ENCODE measurements around the gene STKLD1. TPM values are rescaled to one million over a fixed set of nuclear protein-coding genes. Genes with fewer than 3 reads are reported as not detected.

STKLD1 gene
- total RNA-seq, 4 donors from 2014 or later: 0.44 to 0.68 TPM; not detected in 2

DNA sequence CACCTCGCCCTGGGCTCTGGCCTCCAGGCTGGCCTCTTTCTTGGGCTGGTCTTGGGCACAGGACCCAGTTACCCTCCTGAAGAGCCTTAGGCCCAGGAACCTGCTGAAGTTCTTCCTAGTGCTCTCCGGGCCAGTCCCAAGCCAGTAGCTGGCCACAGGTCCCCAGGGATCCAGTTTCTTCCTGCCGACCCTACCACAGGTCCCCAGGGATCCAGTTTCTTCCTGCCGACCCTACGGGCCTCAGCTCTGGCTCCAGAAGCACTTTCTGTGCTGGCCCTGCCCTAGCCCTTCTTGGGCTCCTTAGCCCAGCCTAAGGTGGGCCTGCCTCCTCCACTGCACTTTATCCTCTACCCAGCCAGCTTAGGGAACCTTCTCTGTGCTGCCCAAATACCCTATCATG lies 65.4 kb downstream of the STKLD1 start:
- TF ChIP-seq, protein P1, sequence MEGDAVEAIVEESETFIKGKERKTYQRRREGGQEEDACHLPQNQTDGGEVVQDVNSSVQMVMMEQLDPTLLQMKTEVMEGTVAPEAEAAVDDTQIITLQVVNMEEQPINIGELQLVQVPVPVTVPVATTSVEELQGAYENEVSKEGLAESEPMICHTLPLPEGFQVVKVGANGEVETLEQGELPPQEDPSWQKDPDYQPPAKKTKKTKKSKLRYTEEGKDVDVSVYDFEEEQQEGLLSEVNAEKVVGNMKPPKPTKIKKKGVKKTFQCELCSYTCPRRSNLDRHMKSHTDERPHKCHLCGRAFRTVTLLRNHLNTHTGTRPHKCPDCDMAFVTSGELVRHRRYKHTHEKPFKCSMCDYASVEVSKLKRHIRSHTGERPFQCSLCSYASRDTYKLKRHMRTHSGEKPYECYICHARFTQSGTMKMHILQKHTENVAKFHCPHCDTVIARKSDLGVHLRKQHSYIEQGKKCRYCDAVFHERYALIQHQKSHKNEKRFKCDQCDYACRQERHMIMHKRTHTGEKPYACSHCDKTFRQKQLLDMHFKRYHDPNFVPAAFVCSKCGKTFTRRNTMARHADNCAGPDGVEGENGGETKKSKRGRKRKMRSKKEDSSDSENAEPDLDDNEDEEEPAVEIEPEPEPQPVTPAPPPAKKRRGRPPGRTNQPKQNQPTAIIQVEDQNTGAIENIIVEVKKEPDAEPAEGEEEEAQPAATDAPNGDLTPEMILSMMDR (IDR thresholded peaks at IDR 0.05; ENCODE audit: low read depth): no peak

- TF ChIP-seq, protein P1 (IDR thresholded peaks at IDR 0.05; ENCODE audit: low read depth): no peak
Measured at GRCh38 chr9:133443248-133443647, 67.1 kb downstream of the STKLD1 start.

- TF ChIP-seq, protein P1 (IDR thresholded peaks at IDR 0.05; ENCODE audit: low read depth): no peak
Measured at GRCh38 chr9:133443982-133444381, 67.8 kb downstream of the STKLD1 start.

DNA sequence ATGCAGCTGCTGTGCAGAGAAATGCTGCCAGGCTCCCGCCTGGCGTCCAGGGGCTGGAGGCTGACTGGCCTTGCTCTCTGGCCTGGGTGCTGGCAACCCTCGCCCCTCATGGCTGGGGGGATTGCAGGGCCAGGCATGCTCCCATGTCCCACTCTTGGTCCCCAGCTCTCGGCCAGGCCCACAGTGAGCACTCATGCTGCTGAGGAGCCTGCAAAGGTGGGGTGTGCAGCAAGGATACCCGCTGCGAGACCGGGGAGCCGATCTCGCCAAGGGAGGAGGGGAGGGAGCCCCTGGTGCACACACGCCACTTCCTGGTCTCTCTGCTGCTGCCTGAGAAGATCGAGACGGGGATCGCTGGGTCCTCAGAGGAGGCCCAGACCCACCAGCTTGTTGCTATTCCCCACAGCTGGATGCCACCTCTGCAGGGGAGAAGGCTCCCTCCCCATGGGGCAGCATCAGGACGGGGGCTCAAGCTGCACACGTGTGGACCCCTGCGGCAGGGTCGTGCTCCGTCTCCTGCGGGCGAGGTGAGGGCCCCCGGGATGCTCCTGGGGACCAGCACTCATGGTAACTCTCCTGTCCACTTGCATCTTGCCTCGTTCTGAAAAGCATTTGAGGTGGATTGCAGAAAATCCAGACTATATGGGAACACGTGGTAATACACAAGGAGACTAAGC lies 69.3 kb downstream of the STKLD1 start:
- TF ChIP-seq, protein P1 (IDR thresholded peaks at IDR 0.05; ENCODE audit: low read depth): no peak

DNA sequence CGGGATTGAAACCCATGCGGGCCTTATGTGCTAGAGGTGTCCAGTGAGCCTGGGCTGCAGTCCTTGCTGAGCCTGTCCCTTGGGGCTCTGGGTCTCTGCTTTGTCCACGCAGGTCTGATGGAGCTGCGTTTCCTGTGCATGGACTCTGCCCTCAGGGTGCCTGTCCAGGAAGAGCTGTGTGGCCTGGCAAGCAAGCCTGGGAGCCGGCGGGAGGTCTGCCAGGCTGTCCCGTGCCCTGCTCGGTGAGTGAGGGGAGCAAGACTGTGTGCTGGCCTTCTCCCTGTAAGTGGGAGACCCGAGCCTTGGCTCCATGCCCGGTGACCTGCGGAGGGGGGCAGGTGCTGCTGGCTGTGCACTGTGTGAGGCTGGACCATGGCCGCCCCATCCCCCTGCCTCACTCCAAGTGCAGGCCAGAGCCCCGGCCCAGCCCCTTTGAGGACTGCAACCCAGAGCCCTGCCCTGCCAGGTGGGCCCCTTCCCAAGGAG lies 72.4 kb downstream of the STKLD1 start:
- TF ChIP-seq, protein P1 (IDR thresholded peaks at IDR 0.05; ENCODE audit: low read depth): no peak

DNA sequence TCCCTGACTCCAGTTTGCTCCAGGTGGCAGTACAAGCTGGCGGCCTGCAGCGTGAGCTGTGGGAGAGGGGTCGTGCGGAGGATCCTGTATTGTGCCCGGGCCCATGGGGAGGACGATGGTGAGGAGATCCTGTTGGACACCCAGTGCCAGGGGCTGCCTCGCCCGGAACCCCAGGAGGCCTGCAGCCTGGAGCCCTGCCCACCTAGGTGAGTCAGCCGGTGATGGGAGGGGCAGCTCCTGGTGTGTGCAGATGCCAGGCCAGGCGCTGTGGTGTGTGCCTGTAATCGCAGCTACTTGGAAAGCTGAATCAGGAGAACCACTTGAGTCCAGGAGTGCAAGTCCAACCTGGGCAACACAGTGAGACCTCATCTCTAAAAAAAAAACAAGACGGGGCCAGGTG lies 73.6 kb downstream of the STKLD1 start:
- TF ChIP-seq, protein P1 (IDR thresholded peaks at IDR 0.05; ENCODE audit: low read depth): no peak

GRCh38 chr9:133452562-133452961 lies 76.4 kb downstream of the STKLD1 start:
- TF ChIP-seq, protein P1 (IDR thresholded peaks at IDR 0.05; ENCODE audit: low read depth): no peak
